ENCODE data around the gene LDHA.

LDHA gene

DNA sequence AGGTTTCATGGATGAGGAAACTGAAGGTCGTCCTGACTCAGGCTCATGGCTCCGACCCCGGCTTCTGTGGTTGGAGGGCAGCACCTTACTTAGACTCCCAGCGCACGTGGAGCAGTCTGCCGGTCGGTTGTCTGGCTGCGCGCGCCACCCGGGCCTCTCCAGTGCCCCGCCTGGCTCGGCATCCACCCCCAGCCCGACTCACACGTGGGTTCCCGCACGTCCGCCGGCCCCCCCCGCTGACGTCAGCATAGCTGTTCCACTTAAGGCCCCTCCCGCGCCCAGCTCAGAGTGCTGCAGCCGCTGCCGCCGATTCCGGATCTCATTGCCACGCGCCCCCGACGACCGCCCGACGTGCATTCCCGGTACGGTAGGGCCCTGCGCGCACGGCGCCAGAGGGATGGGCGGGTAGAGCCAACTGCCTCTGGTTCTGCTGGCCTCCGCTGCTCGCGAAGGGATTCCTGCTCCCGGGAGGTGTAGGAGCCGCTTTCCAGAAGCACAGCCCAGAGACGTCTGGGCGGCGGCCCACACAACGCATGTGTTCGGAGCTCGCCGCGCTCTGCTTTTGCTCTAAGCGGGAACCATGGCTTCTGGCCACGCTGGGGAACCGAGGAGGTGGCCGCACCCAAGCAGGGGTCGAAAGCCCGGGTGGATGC lies at the start of gene LDHA:
TSS of gene LDHA (plus strand) at position 289 of the 653 bp plus-strand sequence. CDS start 2,280 bp downstream, outside the sequence.
- peak; percentile 58 to 95 for DNase-seq (ENCODE audit: low read depth in 1 of 2, low spot score in 1 of 2)
- no peak for TF ChIP-seq JUND (IDR thresholded peaks at IDR 0.05; ENCODE audit: low read depth)

DNA sequence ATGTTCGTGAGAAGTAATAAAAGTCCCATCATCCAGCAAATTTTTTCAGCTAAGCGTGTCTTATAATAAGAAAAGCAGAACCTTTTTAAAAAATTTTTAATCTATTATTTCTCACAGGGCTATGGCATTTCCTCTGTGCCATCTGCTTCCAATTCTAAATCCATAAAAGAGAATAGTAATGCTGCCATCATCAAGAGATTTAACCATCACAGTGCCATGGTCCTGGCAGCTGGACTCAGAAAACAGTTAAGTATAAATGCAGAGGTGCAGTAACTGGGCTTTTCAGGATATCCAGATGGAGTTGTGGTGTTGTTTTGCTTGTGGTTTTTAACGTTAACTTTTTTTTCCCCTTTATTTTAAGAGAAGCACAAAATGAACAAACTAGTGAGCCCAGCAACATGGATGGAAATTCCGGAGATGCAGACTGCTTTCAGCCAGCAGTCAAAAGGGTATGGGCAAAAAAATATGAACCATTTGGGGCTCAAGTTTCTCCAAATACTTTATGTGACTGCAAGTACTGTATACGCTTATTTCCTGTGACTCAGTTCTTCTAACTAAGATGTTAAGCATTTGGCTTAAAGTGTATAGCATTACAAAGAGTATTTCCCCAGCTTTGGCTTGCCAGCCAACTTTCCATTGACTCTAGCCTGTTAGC lies 46.8 kb upstream of the LDHA start:
- TF ChIP-seq JUND (IDR thresholded peaks at IDR 0.05; ENCODE audit: low read depth): no peak
- in situ Hi-C loops (cut with HindIII; ENCODE audit: low pct_unique_long_range_greater_than_20kb, low sequenced_read_pairs): no loop called here
- DNase-seq (ENCODE audit: low read depth in 1 of 2, low spot score in 1 of 2): no peak

More for the DNA sequence above, at the start of gene LDHA:
- in situ Hi-C loops (cut with HindIII; ENCODE audit: low pct_unique_long_range_greater_than_20kb, low sequenced_read_pairs): no loop called here

DNA sequence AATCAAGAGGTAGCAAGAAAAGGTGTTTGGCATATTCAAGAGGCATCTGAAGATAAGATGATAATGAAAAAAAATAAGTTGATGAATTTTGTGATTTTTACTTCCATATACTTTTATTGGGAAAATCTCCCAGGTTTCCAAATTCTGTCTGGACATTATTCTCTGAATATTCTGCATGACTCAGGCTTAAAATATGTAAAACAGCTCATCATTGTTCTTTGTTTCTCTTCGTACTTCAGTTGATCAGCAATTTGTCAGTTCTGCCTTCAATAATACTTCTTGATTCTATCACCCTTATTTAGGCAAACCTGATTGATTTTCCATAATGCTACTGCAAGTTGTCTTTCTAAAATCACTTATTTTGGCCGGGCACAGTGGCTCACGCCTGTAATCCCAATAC lies 41.8 kb upstream of the LDHA start:
- no peak for DNase-seq (ENCODE audit: low read depth in 1 of 2, low spot score in 1 of 2)
- no peak for TF ChIP-seq JUND (IDR thresholded peaks at IDR 0.05; ENCODE audit: low read depth)
- in situ Hi-C loops (cut with HindIII; ENCODE audit: low pct_unique_long_range_greater_than_20kb, low sequenced_read_pairs): no loop called here

DNA sequence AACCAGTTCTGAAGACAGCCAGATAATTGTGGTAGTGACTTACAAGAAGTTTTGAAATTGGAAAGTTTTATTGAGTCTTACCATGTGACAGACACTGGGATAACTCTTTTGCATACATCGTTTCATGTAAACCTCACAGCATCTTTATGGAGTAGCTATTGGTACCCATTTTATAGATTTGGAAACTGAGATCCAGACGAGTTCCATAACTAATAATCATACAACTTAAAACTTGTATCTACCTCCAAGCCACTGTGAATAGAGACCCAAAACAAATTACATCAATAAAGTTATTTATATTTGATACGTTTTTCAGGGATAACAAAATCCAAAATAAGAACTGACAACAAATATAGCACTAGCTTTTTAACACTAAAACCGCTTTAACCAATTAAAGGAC lies 35.7 kb upstream of the LDHA start:
- TF ChIP-seq JUND (IDR thresholded peaks at IDR 0.05; ENCODE audit: low read depth): no peak
- in situ Hi-C loops (cut with HindIII; ENCODE audit: low pct_unique_long_range_greater_than_20kb, low sequenced_read_pairs): no loop called here

DNA sequence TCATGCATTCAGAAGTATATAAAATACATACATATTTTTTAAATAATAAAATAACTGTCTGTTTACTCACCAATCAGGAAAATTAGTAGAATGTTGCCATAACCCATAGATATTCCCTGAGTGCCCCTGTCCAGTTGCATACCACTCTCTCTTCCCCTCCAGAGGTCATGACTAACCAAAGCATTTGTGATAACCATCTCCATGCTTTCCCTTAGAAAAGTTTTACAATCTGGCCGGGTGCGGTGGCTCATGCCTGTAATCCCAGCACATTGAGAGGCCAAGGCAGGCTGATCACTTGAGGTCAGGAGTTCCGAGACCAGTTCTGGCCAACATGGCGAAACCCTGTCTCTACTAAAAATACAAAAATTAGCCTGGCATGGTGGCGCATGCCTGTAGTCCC lies 33.2 kb upstream of the LDHA start:
- TF ChIP-seq JUND (IDR thresholded peaks at IDR 0.05; ENCODE audit: low read depth): no peak
- in situ Hi-C loops (cut with HindIII; ENCODE audit: low pct_unique_long_range_greater_than_20kb, low sequenced_read_pairs): no loop called here
- no peak for DNase-seq (ENCODE audit: low read depth in 1 of 2, low spot score in 1 of 2)

More for the DNA sequence above, 35.7 kb upstream of the LDHA start:
- DNase-seq (ENCODE audit: low read depth in 1 of 2, low spot score in 1 of 2): no peak

DNA sequence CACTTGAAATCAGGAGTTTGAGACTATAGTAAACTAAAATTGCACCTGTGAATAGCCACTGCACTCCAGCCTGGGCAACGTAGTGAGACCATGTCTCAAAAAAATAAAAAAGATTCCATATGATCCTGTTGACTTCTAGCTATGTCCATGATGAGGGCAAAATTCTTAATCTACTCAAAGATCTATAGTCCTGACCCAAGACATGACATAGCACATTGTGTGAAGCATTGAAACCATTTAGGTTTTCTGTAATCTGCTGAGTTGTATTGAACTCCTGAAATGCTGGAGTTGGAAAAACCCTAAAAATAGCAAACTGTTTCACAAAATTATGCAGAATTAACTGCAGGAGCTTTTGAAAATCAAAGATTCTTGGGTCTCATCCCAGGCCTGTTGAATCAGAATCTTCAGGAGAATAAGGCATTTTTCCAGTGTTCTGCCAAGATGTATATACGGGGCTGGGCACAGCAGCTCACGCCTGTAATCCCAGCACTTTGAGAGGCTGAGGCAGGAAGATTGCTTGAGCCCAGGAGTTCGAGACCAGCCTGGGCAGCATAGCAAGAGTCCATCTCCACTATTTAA lies 29.8 kb upstream of the LDHA start:
- TF ChIP-seq JUND (IDR thresholded peaks at IDR 0.05; ENCODE audit: low read depth): no peak
- in situ Hi-C loops (cut with HindIII; ENCODE audit: low pct_unique_long_range_greater_than_20kb, low sequenced_read_pairs): no loop called here
- no peak for DNase-seq (ENCODE audit: low read depth in 1 of 2, low spot score in 1 of 2)

DNA sequence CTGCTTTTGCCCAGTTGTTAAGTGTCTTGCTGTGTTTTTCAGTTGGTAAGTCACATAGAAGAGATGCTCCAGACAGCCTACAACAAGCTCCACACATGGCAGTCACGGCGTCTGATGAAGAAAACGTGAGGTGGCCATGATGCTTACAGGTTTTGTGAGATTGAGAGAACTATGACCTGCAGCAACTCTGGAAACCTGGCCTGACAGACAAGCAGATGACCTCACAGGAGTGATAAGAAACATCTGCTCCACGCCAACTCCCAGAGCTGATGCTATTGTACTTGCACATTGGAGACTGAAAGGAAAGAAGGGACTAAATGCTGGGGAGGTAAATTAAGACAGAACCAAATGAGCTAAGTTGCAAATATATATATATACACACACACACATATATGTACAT lies 28.6 kb upstream of the LDHA start:
- no peak for DNase-seq (ENCODE audit: low read depth in 1 of 2, low spot score in 1 of 2)
- TF ChIP-seq JUND (IDR thresholded peaks at IDR 0.05; ENCODE audit: low read depth): no peak
- in situ Hi-C loops (cut with HindIII; ENCODE audit: low pct_unique_long_range_greater_than_20kb, low sequenced_read_pairs): no loop called here

DNA sequence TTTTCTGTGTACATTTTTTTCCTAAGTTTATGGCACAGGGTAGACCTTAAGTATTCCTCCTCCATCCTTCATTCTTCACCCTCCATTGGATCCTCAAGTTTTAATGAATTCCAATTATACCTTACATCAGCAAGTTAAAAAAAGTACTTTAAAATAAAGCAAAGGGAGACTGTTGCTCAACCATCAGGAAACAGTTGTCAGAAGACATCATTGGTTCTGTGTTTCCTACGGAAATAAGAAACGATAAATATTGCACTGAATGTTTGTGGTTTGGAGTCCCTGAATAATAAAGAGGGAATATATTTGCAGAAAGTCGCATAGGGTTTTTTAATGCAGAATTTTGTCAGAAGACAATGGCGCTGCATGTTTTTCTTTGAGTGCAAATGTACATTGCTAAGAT lies 28.1 kb upstream of the LDHA start:
- DNase-seq (ENCODE audit: low read depth in 1 of 2, low spot score in 1 of 2): no peak
- no peak for TF ChIP-seq JUND (IDR thresholded peaks at IDR 0.05; ENCODE audit: low read depth)
- in situ Hi-C loops (cut with HindIII; ENCODE audit: low pct_unique_long_range_greater_than_20kb, low sequenced_read_pairs): no loop called here

DNA sequence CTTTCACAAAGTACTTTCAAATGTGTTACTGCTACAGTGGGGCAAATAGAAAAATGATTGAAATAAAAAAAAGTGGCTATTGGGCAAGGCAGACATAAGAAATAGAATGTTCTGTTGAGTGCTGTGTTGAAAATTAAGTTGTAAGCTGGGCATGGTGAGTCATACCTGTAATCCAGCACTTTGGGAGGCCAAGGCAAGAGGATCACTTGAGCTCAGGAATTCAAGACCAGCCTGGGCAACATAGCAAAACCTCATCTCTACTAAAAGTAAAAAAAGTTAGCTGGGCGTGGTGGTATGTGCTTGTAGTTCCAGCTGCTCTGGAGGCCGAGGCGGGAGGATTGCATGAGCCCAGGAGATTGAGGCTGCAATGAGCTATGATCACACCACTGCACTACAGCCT lies 26.9 kb upstream of the LDHA start:
- DNase-seq (ENCODE audit: low read depth in 1 of 2, low spot score in 1 of 2): no peak
- in situ Hi-C loops (cut with HindIII; ENCODE audit: low pct_unique_long_range_greater_than_20kb, low sequenced_read_pairs): no loop called here
- TF ChIP-seq JUND (IDR thresholded peaks at IDR 0.05; ENCODE audit: low read depth): no peak

DNA sequence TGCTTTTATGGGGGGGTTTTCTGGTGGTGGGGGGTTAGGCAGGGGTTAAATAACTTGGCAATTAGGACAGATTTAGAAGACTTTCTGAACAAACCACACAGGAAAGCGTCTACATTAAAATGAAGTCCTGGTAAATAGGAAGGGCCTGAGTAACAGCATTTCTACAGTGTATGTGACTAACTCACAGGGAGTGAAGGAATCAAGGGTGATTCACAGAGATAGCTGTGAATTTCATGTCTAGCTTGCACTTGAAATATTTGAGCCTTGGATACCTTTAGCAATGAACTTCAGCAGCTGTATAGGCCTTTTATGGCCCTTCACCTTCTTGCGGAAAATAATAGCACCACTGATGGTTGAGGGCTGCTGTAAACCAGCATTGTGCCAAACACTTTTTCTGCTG lies 26.1 kb upstream of the LDHA start:
- DNase-seq (ENCODE audit: low read depth in 1 of 2, low spot score in 1 of 2): no peak
- no peak for TF ChIP-seq JUND (IDR thresholded peaks at IDR 0.05; ENCODE audit: low read depth)
- in situ Hi-C loops (cut with HindIII; ENCODE audit: low pct_unique_long_range_greater_than_20kb, low sequenced_read_pairs): no loop called here

DNA sequence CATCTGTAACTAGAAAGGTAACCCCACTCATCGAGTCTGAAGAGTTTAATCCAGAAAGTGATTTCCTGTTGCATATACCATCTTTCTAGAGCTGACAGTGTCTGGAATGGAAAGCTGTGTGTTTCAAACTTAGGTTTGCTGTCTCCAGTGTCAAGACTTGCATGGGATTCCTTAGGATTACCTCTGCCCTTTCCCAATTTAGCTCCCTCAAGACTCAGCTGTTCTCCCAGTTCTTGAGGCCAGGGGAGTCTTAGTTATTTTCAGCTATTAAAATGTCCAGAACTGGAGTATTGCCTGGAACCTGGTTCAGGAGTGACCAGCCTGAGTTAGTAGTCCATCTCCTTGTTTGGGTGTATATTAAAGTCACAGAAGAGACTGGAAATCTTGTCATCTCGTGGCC lies 25.0 kb upstream of the LDHA start:
- TF ChIP-seq JUND (IDR thresholded peaks at IDR 0.05; ENCODE audit: low read depth): no peak
- in situ Hi-C loops (cut with HindIII; ENCODE audit: low pct_unique_long_range_greater_than_20kb, low sequenced_read_pairs): no loop called here
- DNase-seq (ENCODE audit: low read depth in 1 of 2, low spot score in 1 of 2): no peak

DNA sequence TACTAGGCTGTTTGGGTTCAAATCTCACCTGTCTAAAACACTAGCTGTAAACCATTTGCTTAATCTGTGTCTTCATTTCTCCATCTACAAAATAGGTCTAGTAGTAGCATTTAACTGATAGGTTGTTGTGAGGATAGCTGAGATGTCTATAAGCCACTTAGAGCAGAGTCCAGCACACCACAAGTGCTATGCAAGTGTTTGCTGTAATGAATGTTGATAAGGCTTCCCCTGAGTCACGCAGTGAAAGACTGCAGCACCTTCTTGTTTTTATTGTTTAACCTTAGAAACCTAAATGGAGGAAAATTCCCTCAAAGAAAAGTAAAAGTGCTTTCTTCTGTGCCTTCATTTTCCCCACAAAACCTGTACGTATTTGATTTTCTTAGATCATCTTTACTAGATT lies 23.1 kb upstream of the LDHA start:
- no peak for DNase-seq (ENCODE audit: low read depth in 1 of 2, low spot score in 1 of 2)
- in situ Hi-C loops (cut with HindIII; ENCODE audit: low pct_unique_long_range_greater_than_20kb, low sequenced_read_pairs): no loop called here
- TF ChIP-seq JUND (IDR thresholded peaks at IDR 0.05; ENCODE audit: low read depth): no peak

DNA sequence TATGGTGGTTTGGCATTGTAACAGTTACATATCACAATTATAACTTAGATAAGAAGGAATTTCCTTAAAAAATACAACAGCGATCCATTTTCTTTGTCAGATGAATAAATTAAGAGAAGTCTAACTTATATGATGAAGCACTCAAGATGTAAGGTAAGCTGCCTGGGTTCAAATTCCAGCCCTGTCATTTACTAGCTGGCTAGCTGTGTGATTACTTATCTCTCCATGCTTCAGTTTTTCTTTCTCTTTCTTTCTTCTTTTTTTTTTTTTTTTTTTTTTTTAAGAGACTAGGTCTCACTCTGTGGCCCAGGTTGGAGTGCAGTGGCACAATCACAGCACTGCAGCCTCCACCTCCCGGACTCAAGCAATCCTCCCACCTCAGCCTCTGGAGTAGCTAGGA lies 22.2 kb upstream of the LDHA start:
- no peak for DNase-seq (ENCODE audit: low read depth in 1 of 2, low spot score in 1 of 2)
- in situ Hi-C loops (cut with HindIII; ENCODE audit: low pct_unique_long_range_greater_than_20kb, low sequenced_read_pairs): no loop called here
- no peak for TF ChIP-seq JUND (IDR thresholded peaks at IDR 0.05; ENCODE audit: low read depth)
